ENCODE data around the gene MKKS.

DNA sequence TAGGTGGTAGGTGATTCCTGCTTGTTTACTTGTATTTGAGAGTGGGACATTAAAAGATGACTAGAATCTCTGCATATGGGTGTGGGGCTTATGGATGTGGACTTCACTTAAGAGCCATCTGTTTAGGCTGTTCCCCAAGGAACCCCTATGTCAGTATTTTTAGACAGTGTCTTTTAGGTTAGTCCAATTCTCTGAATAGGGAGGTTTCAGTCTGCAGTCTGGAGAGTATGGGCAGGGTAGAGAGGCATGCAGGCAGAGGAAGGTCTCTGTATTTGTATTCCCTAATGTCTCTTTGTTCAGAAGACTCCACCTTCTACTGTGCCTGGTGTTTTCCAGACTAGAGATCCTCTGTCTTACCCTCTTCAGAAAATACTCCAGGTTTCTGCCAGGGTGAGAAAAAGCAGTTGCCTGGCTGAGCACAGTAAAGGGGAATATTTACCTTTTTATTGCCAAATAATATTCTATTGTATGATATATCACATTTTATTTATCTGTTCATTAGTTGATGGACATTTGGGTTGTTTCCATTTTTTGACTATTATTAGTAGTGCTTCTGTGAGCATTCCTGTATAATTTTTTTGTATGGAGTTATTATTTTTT is 20.2 kb upstream of the MKKS start:
- TF ChIP-seq CTCF (IDR thresholded peaks at IDR 0.05), result no peak
- TF ChIP-seq POLR2A (IDR thresholded peaks at IDR 0.05), result no peak
